Breast epithelium (tissue), 3 donors: ENCODE data around the gene ZMYND8.

Experiments
- POLR2A ChIP-seq: fragments of 450-650 bp; IDR thresholded peaks from one replicate; pipeline ENCODE4 v1.6.1; 2016; ENCODE audit warnings: antibody characterized with exemption, mild to moderate bottlenecking, moderate library complexity
- POLR2AphosphoS5 ChIP-seq, 3 donors: sonication (generic); formaldehyde crosslinking; IDR thresholded peaks; one replicate each; pipeline ENCODE4 v1.6.1; 2017; ENCODE audit warnings: antibody characterized with exemption in 3 of 3

- TF ChIP-seq POLR2AphosphoS5 (IDR thresholded peaks at IDR 0.05) (no peak), POLR2A (no peak)
Measured at GRCh38 chr20:47284373-47284772, 72.1 kb downstream of the ZMYND8 start.
